NT2/D1 (cell line): Measurements from ENCODE around the gene CTBP1.

Experiments used
- YY1 ChIP-seq: IDR thresholded peaks from 2 replicates; pipeline ENCODE4 v1.6.1; 2011; ENCODE audit not compliant: insufficient read length, insufficient read depth
- ZNF274 ChIP-seq: IDR thresholded peaks from 2 replicates; pipeline ENCODE4 v1.6.1; 2011; ENCODE audit warnings: mild to moderate bottlenecking, low read depth, low read length

DNA sequence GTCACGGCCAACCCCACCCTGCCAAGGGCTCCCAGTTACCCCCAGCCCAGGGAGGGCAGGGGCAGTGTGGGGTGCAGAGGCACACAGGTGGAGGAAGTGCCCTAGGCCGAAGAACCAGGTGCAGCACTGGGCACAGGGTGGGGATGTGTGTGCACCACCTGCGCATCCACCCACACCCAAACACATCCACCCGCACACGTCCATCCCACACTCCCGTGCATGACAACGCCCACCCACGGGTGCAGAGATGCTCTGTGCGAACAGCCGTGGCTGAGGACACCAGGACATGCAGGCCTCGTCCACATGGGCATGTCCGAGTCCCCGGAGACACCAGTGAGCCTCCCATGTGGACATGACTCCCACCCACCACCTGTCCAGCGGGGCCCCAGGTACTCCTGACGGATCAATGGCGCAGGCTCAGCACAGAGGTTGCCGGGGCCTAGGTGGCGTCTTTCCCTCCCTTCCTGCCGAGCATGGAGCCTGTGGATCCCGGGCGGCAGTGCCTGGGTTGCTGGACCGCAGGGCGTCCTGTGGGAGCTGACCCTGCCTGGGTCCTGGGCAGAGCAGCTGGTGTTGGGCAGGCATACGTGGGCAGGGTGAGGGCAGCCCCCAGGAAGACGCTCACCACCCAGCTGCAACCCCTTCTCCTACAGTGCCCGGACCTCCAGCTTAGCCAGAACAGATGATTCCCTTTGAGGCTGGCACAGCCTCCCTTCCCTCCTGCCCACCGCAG lies 19.6 kb downstream of the CTBP1 start:
- TF ChIP-seq ZNF274 (no peak), YY1 (no peak)
